Activated CD8-positive, alpha-beta memory T cell treated with anti-CD3 and anti-CD28 coated beads, Interleukin-2, amount 10 ng/mL, durations not matched to agents 7 days and 5 days (primary cell): ENCODE measurements around the gene PACSIN1. TPM values are rescaled to one million over a fixed set of nuclear protein-coding genes. Genes with fewer than 3 reads are reported as not detected.

ENCODE experiments used
- ATAC-seq: fragments of 150-1000 bp; cut with Tn5 transposase; one replicate; pipeline ENCODE4 v1.10.0; 2021; ENCODE audit warnings: moderate library complexity
- CTCF ChIA-PET: fragments of 350-600 bp; sonication (Branson Sonifier 250); formaldehyde crosslinking; loops from one replicate; lab custom pipeline; 2021; ENCODE audit warnings: antibody characterized with exemption; lab: Charles Lee
- DNase-seq: peaks from one replicate; pipeline ENCODE4 v3.0.0-alpha.2; 2020
- H3K27ac Mint-ChIP-seq: one replicate; pipeline ENCODE4 v1.8.0; 2021; ENCODE audit warnings: mild to moderate bottlenecking, mixed read lengths
- H3K27me3 Mint-ChIP-seq: one replicate; pipeline ENCODE4 v1.8.0; 2021; ENCODE audit warnings: mixed read lengths
- H3K36me3 Mint-ChIP-seq: one replicate; pipeline ENCODE4 v1.8.0; 2021; ENCODE audit warnings: mild to moderate bottlenecking, mixed read lengths
- H3K4me1 Mint-ChIP-seq: one replicate; pipeline ENCODE4 v1.8.0; 2021; ENCODE audit warnings: mixed read lengths
- H3K4me3 Mint-ChIP-seq: one replicate; pipeline ENCODE4 v1.8.0; 2021; ENCODE audit warnings: mild to moderate bottlenecking, moderate library complexity, mixed read lengths
- H3K9me3 Mint-ChIP-seq: one replicate; pipeline ENCODE4 v1.8.0; 2022; ENCODE audit warnings: low read depth, mixed read lengths
- total RNA-seq, 2 experiments: library from RNA; stranded (reverse); gene quantifications; one replicate each; pipeline ENCODE4 v1.2.3, GENCODE V29; 2021

Gene PACSIN1, protein sequence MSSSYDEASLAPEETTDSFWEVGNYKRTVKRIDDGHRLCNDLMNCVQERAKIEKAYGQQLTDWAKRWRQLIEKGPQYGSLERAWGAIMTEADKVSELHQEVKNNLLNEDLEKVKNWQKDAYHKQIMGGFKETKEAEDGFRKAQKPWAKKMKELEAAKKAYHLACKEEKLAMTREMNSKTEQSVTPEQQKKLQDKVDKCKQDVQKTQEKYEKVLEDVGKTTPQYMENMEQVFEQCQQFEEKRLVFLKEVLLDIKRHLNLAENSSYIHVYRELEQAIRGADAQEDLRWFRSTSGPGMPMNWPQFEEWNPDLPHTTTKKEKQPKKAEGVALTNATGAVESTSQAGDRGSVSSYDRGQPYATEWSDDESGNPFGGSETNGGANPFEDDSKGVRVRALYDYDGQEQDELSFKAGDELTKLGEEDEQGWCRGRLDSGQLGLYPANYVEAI
- 1 to 10 TPM in 1 of 2 experiments, under 1 TPM in 1; 0.59 to 2.2 TPM for total RNA-seq

DNA sequence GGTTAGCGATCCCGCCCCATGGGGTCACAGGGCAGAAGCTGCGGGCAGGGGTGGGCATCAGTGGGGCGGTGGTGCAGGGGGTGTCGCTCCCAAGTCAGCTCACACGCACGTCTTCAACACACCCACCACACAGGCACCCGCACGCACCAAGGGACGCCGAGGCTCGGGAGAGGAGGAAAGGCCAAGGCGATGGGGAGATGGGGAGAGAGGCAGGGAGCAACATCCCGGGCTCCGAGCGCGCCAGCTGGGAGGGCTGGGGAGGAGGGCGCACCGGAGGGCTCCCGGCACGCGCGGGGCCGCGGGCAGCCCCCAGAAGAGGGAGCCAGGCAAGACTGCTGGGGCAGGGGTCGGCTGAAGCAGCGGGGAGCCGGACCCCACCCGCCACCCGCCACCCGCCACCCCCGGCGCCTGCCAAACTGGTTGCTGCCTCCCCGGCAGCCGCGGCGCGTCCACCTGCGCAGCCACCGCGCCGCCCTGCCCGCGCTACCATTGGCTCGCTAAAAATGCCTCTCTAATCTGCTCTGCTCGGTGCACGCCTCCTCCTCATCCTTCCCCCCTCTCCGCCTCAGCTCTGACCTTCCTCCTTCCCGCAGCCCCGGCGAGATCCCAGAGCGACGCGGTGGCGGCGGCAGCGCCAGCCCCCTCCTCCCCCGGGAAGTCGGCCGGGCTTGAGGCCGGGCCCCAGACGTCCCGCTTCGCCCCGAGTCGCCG is at the start of gene PACSIN1:
PACSIN1 (plus strand) TSS at position 546 of the 711 bp plus-strand sequence. CDS start 60,230 bp downstream, outside the sequence.
- CTCF ChIA-PET: interaction anchor here (0.8 to 6.9 kb wide), 3 partner anchors 10 to 143 kb away, joined by 3 to 30 read pairs (median 6); no protein-coding TSS in a partner anchor
- H3K4me3 Mint-ChIP-seq: no peak within 1 kb of the TSS
- ATAC-seq: peak; percentile 69
- H3K4me1 Mint-ChIP-seq: peaks cover 5% of the 10 kb centered on the region
- H3K27me3 Mint-ChIP-seq: peaks cover 37% of the 10 kb centered on the region
- DNase-seq: no peak
- no peak within 1 kb of the TSS for H3K27ac Mint-ChIP-seq
- H3K36me3 Mint-ChIP-seq: no peaks in the 10 kb centered on the region
- H3K9me3 Mint-ChIP-seq: no peaks in the 10 kb centered on the region

- no peaks in the 10 kb centered on the region for H3K27me3 Mint-ChIP-seq
- H3K36me3 Mint-ChIP-seq: peaks cover 57% of the 10 kb centered on the region
- no peak overlapping the region for H3K4me3 Mint-ChIP-seq
- H3K27ac Mint-ChIP-seq: no peak overlapping the region
- no peaks in the 10 kb centered on the region for H3K9me3 Mint-ChIP-seq
- DNase-seq (no peak), ATAC-seq (no peak)
- peaks cover 22% of the 10 kb centered on the region for H3K4me1 Mint-ChIP-seq
- CTCF ChIA-PET: interaction anchor here (3.6 to 4.3 kb wide), 4 partner anchors 8 to 254 kb away, joined by 19 to 80 read pairs (median 30); partner anchors contain the start of genes RPS10 and SMIM29
These were observed 49.0 kb upstream of the PACSIN1 start for GRCh38 chr6:34416877-34417371.

GRCh38 chr6:34418367-34418766 is 47.5 kb upstream of the PACSIN1 start:
- peak overlapping the region; percentile 26 for H3K27ac Mint-ChIP-seq
- H3K9me3 Mint-ChIP-seq: no peaks in the 10 kb centered on the region
- no peak overlapping the region for H3K4me3 Mint-ChIP-seq
- peaks cover 25% of the 10 kb centered on the region for H3K4me1 Mint-ChIP-seq
- peaks cover 61% of the 10 kb centered on the region for H3K36me3 Mint-ChIP-seq
- ATAC-seq (no peak), DNase-seq (no peak)
- H3K27me3 Mint-ChIP-seq: no peaks in the 10 kb centered on the region
- CTCF ChIA-PET: no interaction called here

GRCh38 chr6:34423254-34423653 is 42.6 kb upstream of the PACSIN1 start:
- Mint-ChIP-seq H3K27me3 (no peaks in the 10 kb centered on the region), H3K4me1 (peaks cover 45% of the 10 kb centered on the region), H3K9me3 (no peaks in the 10 kb centered on the region), H3K36me3 (peaks cover 51% of the 10 kb centered on the region), H3K4me3 (peak overlapping the region; percentile 20), H3K27ac (peak overlapping the region; percentile 49)
- ATAC-seq (no peak), DNase-seq (no peak)
- CTCF ChIA-PET: interaction anchor here (0.8 to 7.3 kb wide), 3 partner anchors 8 to 227 kb away, joined by 4 to 35 read pairs (median 23); partner anchors contain the start of gene SMIM29

- H3K36me3 Mint-ChIP-seq: peaks cover 46% of the 10 kb centered on the region
- CTCF ChIA-PET: interaction anchor here (0.6 to 7.3 kb wide), 7 partner anchors 9 to 1107 kb away, joined by 3 to 35 read pairs (median 4); partner anchors contain the start of genes NUDT3 and SMIM29
- H3K4me3 Mint-ChIP-seq: peak overlapping the region; percentile 95
- DNase-seq (no peak), ATAC-seq (no peak)
- peaks cover 40% of the 10 kb centered on the region for H3K4me1 Mint-ChIP-seq
- H3K9me3 Mint-ChIP-seq: no peaks in the 10 kb centered on the region
- peak overlapping the region; percentile 98 for H3K27ac Mint-ChIP-seq
- H3K27me3 Mint-ChIP-seq: peaks cover 5% of the 10 kb centered on the region
These were observed 41.4 kb upstream of the PACSIN1 start for GRCh38 chr6:34424200-34425131.

GRCh38 chr6:34425132-34425497 is 40.8 kb upstream of the PACSIN1 start:
- Mint-ChIP-seq H3K27me3 (peaks cover 7% of the 10 kb centered on the region), H3K27ac (peak overlapping the region; percentile 98), H3K4me1 (peaks cover 37% of the 10 kb centered on the region), H3K4me3 (peak overlapping the region; percentile 95), H3K36me3 (peaks cover 42% of the 10 kb centered on the region), H3K9me3 (no peaks in the 10 kb centered on the region)
- DNase-seq: peak; percentile 41
- peak; percentile 10 for ATAC-seq
- CTCF ChIA-PET: interaction anchor here (0.6 to 7.3 kb wide), 6 partner anchors 10 to 1108 kb away, joined by 3 to 35 read pairs (median 4); partner anchors contain the start of genes NUDT3 and SMIM29

GRCh38 chr6:34425498-34426410 is 40.1 kb upstream of the PACSIN1 start, which contains the start of gene RPS10:
Gene RPS10 (minus strand): TSS chr6:34426069. CDS start chr6:34425221, 848 bp downstream.
- CTCF ChIA-PET: interaction anchor here (0.6 to 7.3 kb wide), 10 partner anchors 10 to 1109 kb away, joined by 3 to 35 read pairs (median 4); partner anchors contain the start of genes NUDT3 and SMIM29
- peak; percentile 94 for ATAC-seq

GRCh38 chr6:34435916-34436315 is 30.0 kb upstream of the PACSIN1 start:
- CTCF ChIA-PET: interaction anchor here (1.2 kb wide), 1 partner anchor 173 kb away, joined by 3 read pairs; no protein-coding TSS in a partner anchor
- Mint-ChIP-seq H3K27me3 (no peaks in the 10 kb centered on the region), H3K4me3 (no peak overlapping the region)

More at GRCh38 chr6:34425498-34426410, 40.1 kb upstream of the PACSIN1 start, which contains the start of gene RPS10:
- peak; percentile 93 for DNase-seq
- peak within 1 kb of the TSS; percentile 98 for H3K27ac Mint-ChIP-seq
- peaks cover 38% of the 10 kb centered on the region for H3K36me3 Mint-ChIP-seq
- no peaks in the 10 kb centered on the region for H3K9me3 Mint-ChIP-seq
- H3K4me1 Mint-ChIP-seq: peaks cover 37% of the 10 kb centered on the region
- H3K4me3 Mint-ChIP-seq: peak within 1 kb of the TSS; percentile 95
- H3K27me3 Mint-ChIP-seq: peaks cover 7% of the 10 kb centered on the region

GRCh38 chr6:34436803-34437643 is 28.9 kb upstream of the PACSIN1 start:
- no peaks in the 10 kb centered on the region for H3K36me3 Mint-ChIP-seq
- H3K27ac Mint-ChIP-seq: no peak overlapping the region
- CTCF ChIA-PET: interaction anchor here (1.2 kb wide), 1 partner anchor 172 kb away, joined by 3 read pairs; no protein-coding TSS in a partner anchor
- H3K4me3 Mint-ChIP-seq: no peak overlapping the region
- ATAC-seq (no peak), DNase-seq (no peak)
- no peaks in the 10 kb centered on the region for H3K27me3 Mint-ChIP-seq
- peaks cover 3% of the 10 kb centered on the region for H3K4me1 Mint-ChIP-seq
- no peaks in the 10 kb centered on the region for H3K9me3 Mint-ChIP-seq

More at GRCh38 chr6:34435916-34436315, 30.0 kb upstream of the PACSIN1 start:
- no peaks in the 10 kb centered on the region for H3K9me3 Mint-ChIP-seq
- no peaks in the 10 kb centered on the region for H3K4me1 Mint-ChIP-seq
- H3K36me3 Mint-ChIP-seq: no peaks in the 10 kb centered on the region
- DNase-seq: no peak
- H3K27ac Mint-ChIP-seq: no peak overlapping the region
- ATAC-seq: no peak

GRCh38 chr6:34437644-34437970 is 28.3 kb upstream of the PACSIN1 start:
- H3K27ac Mint-ChIP-seq: no peak overlapping the region
- ATAC-seq (no peak), DNase-seq (no peak)
- CTCF ChIA-PET: no interaction called here
- H3K36me3 Mint-ChIP-seq: no peaks in the 10 kb centered on the region
- no peak overlapping the region for H3K4me3 Mint-ChIP-seq
- H3K27me3 Mint-ChIP-seq: peaks cover 2% of the 10 kb centered on the region
- H3K4me1 Mint-ChIP-seq: peaks cover 3% of the 10 kb centered on the region
- H3K9me3 Mint-ChIP-seq: no peaks in the 10 kb centered on the region
